ENCODE data around the gene RBM33.
"Not testable (repeated sequence)": the region's sequence is repeated elsewhere in the genome, so short reads cannot be mapped to it uniquely, and the experiment has no call there.

Gene RBM33

DNA sequence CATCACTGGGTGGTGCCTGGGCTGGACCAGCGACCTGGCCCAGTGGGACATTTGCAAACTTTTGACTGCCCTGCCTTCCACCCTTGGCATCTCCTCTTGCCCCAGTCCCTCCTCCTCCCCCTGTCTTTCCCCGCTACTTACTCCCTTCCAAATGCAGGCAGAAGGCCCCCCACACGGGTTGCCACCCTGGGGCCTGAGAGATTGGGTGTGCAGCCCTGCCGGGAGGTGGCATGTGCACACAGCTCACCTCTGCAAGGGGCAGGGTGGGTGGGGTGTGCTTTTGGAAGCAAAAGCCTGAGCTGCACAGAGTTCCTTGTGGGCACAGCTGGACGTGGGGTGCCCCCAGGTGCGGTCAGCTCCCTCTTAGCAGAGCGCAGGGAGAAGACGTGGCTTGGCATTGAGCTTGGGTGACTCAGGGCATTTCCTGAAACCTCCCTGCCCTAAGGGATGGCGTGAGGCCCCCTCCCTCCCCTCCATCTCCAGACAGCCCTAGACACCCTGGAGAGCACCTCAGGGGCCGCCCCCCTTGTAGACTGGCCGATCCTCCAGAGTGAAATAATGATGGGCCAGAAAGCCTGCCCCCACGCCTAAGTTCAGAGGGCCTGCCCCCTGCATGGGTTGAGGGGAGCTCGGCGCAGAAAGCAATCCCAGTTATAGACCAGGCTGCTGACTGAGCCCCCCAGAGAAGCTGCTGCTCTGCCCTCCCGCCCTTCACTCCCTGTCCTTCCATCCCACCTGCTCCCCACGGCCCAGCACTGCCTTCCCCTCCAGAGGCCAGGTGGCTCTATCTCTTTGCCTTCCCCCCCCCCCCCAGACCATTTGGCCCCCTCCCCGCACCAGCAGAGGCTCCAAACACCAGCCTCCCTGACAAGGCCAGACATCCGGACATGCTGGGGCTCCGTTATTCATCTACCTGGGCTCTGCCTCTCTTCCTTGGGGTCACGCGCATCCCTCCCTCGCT is 170.1 kb downstream of the RBM33 start:
- H3K4me3 ChIP-seq (replicated peaks; ENCODE audit: low read depth, low read length) = no peak overlapping the region
- no peak for DNase-seq (ENCODE audit: extremely low read depth, low read depth)
- no peak for TF ChIP-seq CTCF (IDR thresholded peaks at IDR 0.05; ENCODE audit: low read depth, low read length, missing control alignments)

DNA sequence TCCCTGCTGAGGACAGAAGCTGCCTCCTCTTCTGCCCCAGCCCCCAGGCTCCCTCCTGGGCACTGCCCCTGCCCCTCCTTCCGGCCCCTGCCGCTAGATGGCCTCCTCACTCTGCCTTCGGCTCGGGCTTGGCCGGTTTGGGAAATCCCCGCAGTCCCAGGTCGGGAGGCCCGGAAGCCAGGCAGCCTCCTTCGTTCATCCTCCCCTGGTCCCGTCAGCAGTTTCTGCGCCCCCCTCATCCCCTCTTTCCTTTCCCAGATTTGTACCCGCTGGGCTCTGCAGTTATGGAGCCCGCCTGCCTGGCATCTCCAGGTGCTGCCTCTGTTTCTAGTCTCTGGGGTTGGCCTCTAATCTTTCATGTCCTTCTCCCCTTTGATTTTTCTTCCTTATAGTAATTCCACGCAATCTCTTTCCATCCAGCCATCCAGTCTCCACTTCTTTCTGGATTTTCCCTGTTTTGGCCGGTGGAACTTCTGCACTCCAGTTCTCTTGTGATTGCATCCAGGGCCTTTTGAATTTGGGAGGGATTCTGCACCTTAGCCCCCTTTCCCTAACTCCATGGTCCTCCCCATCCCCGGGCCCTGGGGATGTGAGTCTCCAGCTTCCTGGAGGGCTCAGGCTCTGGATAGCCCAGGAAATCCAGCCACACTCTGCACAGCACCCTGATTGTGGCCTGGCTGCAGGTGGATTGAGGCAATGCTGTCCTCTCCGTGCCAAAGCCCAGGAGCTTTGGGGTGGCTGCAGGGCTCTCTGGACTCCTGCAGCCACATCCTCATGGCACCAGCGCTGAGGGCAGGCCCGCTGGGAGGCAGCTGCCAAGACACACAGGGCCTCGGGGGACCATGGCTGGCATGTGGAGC is 171.1 kb downstream of the RBM33 start:
- peak; percentile 67 for TF ChIP-seq CTCF (IDR thresholded peaks at IDR 0.05; ENCODE audit: low read depth, low read length, missing control alignments)
- H3K4me3 ChIP-seq (replicated peaks; ENCODE audit: low read depth, low read length) = no peak overlapping the region
- DNase-seq (ENCODE audit: extremely low read depth, low read depth) = no peak

GRCh38 chr7:155816192-155816508 is 171.7 kb downstream of the RBM33 start:
- no peak for TF ChIP-seq CTCF (IDR thresholded peaks at IDR 0.05; ENCODE audit: low read depth, low read length, missing control alignments)
- DNase-seq (ENCODE audit: extremely low read depth, low read depth) = no peak
- no peak overlapping the region for H3K4me3 ChIP-seq (replicated peaks; ENCODE audit: low read depth, low read length)

DNA sequence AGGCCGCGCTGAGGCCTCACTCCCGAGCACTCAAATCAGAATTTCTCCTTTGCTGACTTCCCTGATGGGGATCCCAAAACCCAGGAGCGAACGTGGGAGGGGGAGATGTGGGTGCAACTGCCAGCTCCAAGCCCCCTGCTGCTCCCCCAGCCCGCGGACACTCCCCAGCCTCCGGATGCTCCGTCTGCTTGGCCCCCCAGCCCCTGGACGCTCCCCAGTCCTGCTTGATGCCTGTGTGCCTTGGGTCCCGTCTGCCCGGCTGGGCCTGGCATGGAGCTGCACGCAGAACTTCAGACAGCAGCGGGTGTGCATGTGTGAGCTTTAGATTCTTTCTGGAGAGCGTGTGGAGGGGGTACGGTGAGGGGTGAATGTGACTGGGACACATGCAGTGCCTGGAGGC is 172.5 kb downstream of the RBM33 start:
- no peak for TF ChIP-seq CTCF (IDR thresholded peaks at IDR 0.05; ENCODE audit: low read depth, low read length, missing control alignments)
- no peak for DNase-seq (ENCODE audit: extremely low read depth, low read depth)
- H3K4me3 ChIP-seq (replicated peaks; ENCODE audit: low read depth, low read length) = no peak overlapping the region

GRCh38 chr7:155817515-155817914 is 173.1 kb downstream of the RBM33 start:
- DNase-seq (ENCODE audit: extremely low read depth, low read depth); H3K4me3 ChIP-seq (replicated peaks; ENCODE audit: low read depth, low read length): not testable (repeated sequence)

GRCh38 chr7:155818154-155818819 is 173.8 kb downstream of the RBM33 start:
- no peak for TF ChIP-seq CTCF (IDR thresholded peaks at IDR 0.05; ENCODE audit: low read depth, low read length, missing control alignments)
- no peak for DNase-seq (ENCODE audit: extremely low read depth, low read depth)
- H3K4me3 ChIP-seq (replicated peaks; ENCODE audit: low read depth, low read length) = no peak overlapping the region

DNA sequence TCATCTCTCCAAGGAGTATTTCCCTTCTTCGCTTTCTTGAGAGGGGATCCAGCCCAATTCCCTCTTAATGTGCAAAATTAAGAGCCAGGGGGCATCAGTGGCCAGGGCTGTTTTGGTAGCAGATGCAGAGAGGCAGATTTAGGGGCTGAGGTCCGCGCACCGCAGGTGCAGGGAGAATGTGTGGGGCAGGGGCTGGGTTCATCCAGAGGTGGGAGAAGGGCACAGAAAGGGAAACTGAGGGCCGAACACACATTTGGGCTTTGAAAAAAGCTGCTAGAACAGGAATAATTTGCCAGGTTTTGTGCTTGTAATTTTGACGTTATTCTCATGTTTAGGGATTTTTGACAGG is 174.3 kb downstream of the RBM33 start:
- TF ChIP-seq CTCF (IDR thresholded peaks at IDR 0.05; ENCODE audit: low read depth, low read length, missing control alignments) = no peak
- no peak overlapping the region for H3K4me3 ChIP-seq (replicated peaks; ENCODE audit: low read depth, low read length)
- no peak for DNase-seq (ENCODE audit: extremely low read depth, low read depth)

All from HFF-Myc (cell line).